HG03139 (cell line): ENCODE results near the gene UBXN4.
A peak's percentile ranks its signal among the peaks of the same experiment; 100 is the strongest.
"Not testable (repeated sequence)": the region's sequence is repeated elsewhere in the genome, so short reads cannot be mapped to it uniquely, and the experiment has no call there.

Experiments
- ATAC-seq: cut with Tn5 transposase; IDR thresholded peaks from one replicate; pipeline ENCODE4 v1.9.1; 2021; ENCODE audit not compliant: unreplicated experiment

Gene UBXN4

GRCh38 chr2:135800513-135801460 lies 59.1 kb downstream of the UBXN4 start:
- no peak for ATAC-seq

GRCh38 chr2:135802350-135802749 lies 60.7 kb downstream of the UBXN4 start:
- no peak for ATAC-seq

- ATAC-seq: no peak
Observed at GRCh38 chr2:135803278-135803677, 61.6 kb downstream of the UBXN4 start.

GRCh38 chr2:135807874-135808273 lies 66.2 kb downstream of the UBXN4 start:
- ATAC-seq: not testable (repeated sequence)

GRCh38 chr2:135812907-135813511 lies 71.4 kb downstream of the UBXN4 start:
- no peak for ATAC-seq

- no peak for ATAC-seq
Observed at GRCh38 chr2:135815269-135815668, 73.6 kb downstream of the UBXN4 start.

GRCh38 chr2:135817466-135817865 lies 75.8 kb downstream of the UBXN4 start:
- no peak for ATAC-seq

- no peak for ATAC-seq
Observed at GRCh38 chr2:135817951-135818350, 76.3 kb downstream of the UBXN4 start.

GRCh38 chr2:135818937-135819610 lies 77.4 kb downstream of the UBXN4 start:
- no peak for ATAC-seq

- peak; percentile 89 for ATAC-seq
Observed at GRCh38 chr2:135820003-135820618, 78.5 kb downstream of the UBXN4 start.

- ATAC-seq: no peak
Observed at GRCh38 chr2:135821190-135821589, 79.5 kb downstream of the UBXN4 start.

- no peak for ATAC-seq
Observed at GRCh38 chr2:135822855-135823254, 81.2 kb downstream of the UBXN4 start.

- no peak for ATAC-seq
Observed at GRCh38 chr2:135825131-135825530, 83.5 kb downstream of the UBXN4 start.

GRCh38 chr2:135825550-135826176 lies 84.0 kb downstream of the UBXN4 start:
- ATAC-seq: no peak

GRCh38 chr2:135826544-135826943 lies 84.9 kb downstream of the UBXN4 start:
- ATAC-seq: no peak

GRCh38 chr2:135829378-135830135 lies 87.9 kb downstream of the UBXN4 start:
- no peak for ATAC-seq

GRCh38 chr2:135831180-135831812 lies 89.6 kb downstream of the UBXN4 start:
- no peak for ATAC-seq

- no peak for ATAC-seq
Observed at GRCh38 chr2:135832891-135833290, 91.2 kb downstream of the UBXN4 start.
